Testis (tissue), 2 donors: ENCODE measurements around the gene PCDH12.
A peak's percentile ranks its signal among the peaks of the same experiment; 100 is the strongest.

ENCODE experiments used
- POLR2A ChIP-seq: fragments of 450-650 bp; IDR thresholded peaks from one replicate; pipeline ENCODE4 v1.6.1; 2017; ENCODE audit warnings: antibody characterized with exemption, mild to moderate bottlenecking, moderate library complexity
- TF ChIP-seq, protein P1 (sequence below), 3 experiments: fragments of 450-650 bp in 2 of 3; fragments of 200-600 bp in 1 of 3; sonication (generic) in 1 of 3; IDR thresholded peaks; one replicate each; pipeline ENCODE4 v1.5.1; 2016 to 2019; ENCODE audit warnings: antibody characterized with exemption in 3 of 3, mild to moderate bottlenecking in 2 of 3, moderate library complexity in 1 of 3

DNA sequence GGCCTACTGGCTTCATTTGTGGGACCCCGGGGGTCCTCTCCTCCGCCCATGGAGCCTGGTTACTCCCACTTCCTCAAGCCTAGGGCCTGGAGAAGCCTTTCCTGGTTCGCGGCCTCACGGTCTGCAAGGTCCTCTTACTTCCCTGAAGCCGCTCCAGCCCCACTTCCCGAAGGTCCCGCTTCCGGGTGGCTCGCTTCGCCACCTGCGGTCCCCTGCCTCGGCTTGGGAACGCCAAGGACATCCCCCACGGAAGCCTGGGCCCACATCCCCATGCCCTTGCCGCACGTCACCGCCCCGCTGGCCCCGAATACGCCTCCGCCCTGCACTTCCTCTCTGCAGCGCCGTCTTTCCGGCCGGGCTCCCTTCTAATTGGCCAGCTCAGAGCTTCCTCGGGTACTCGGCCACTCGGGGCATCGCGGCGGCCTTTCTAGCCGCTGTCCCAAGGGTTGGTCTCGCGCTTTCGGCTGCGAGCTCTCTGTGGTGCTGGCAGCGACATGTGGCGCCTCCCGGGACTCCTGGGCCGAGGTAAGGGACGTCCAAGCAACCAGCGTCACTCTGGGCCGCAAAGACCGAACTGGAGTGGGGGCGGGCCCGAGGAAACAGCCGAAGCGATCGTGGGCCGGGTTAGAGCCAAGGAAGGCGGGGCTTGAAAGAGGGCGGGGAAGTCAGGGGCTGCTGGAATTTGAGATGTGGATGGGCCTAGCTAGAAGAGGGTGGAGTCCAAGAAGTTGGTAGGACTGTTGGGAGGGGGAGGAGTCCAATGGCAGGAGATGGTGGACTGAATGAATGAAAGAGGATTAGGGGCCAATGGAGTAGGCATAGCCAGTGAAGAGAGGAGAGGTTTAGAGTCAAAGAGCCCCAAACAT is 34.3 kb downstream of the PCDH12 start, which contains the start of gene DELE1:
- TF ChIP-seq, protein P1, sequence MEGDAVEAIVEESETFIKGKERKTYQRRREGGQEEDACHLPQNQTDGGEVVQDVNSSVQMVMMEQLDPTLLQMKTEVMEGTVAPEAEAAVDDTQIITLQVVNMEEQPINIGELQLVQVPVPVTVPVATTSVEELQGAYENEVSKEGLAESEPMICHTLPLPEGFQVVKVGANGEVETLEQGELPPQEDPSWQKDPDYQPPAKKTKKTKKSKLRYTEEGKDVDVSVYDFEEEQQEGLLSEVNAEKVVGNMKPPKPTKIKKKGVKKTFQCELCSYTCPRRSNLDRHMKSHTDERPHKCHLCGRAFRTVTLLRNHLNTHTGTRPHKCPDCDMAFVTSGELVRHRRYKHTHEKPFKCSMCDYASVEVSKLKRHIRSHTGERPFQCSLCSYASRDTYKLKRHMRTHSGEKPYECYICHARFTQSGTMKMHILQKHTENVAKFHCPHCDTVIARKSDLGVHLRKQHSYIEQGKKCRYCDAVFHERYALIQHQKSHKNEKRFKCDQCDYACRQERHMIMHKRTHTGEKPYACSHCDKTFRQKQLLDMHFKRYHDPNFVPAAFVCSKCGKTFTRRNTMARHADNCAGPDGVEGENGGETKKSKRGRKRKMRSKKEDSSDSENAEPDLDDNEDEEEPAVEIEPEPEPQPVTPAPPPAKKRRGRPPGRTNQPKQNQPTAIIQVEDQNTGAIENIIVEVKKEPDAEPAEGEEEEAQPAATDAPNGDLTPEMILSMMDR (IDR thresholded peaks at IDR 0.05) = no peak
- TF ChIP-seq POLR2A = peak; percentile 11
